ENCODE data around the gene ZNF175.

Gene ZNF175

DNA sequence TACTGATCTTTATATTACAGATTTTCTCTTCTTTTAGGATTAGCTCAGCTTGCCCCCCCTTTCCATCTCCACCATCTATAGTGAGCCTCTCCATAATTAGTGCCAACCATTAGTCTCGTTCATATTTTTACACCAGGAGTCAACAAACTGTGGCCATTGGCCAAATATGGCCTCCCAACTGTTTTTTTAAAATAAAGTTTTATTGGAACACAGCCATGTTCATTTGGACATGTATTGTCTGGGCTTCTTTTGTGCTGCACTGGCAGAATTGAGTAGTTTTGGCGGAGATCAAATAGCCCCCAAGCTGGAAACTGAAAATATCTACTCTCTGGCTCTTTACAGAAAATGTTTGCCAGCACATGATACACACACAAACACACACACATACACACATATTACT, 18.4 kb downstream of the ZNF175 start:
- peaks cover 6% of the 10 kb centered on the region for H3K4me1 Mint-ChIP-seq
- no peak overlapping the region for H3K27ac Mint-ChIP-seq
- TF ChIP-seq, protein P1, sequence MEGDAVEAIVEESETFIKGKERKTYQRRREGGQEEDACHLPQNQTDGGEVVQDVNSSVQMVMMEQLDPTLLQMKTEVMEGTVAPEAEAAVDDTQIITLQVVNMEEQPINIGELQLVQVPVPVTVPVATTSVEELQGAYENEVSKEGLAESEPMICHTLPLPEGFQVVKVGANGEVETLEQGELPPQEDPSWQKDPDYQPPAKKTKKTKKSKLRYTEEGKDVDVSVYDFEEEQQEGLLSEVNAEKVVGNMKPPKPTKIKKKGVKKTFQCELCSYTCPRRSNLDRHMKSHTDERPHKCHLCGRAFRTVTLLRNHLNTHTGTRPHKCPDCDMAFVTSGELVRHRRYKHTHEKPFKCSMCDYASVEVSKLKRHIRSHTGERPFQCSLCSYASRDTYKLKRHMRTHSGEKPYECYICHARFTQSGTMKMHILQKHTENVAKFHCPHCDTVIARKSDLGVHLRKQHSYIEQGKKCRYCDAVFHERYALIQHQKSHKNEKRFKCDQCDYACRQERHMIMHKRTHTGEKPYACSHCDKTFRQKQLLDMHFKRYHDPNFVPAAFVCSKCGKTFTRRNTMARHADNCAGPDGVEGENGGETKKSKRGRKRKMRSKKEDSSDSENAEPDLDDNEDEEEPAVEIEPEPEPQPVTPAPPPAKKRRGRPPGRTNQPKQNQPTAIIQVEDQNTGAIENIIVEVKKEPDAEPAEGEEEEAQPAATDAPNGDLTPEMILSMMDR (IDR thresholded peaks at IDR 0.05; ENCODE audit: unreplicated experiment in 3 of 3), result no peak
- no peaks in the 10 kb centered on the region for H3K27me3 Mint-ChIP-seq (ENCODE audit: low read depth)
- H3K9me3 Mint-ChIP-seq, result peaks cover 41% of the 10 kb centered on the region
- H3K4me3 Mint-ChIP-seq, result no peak overlapping the region
- H3K36me3 Mint-ChIP-seq (ENCODE audit: low read depth), result peaks cover 61% of the 10 kb centered on the region

DNA sequence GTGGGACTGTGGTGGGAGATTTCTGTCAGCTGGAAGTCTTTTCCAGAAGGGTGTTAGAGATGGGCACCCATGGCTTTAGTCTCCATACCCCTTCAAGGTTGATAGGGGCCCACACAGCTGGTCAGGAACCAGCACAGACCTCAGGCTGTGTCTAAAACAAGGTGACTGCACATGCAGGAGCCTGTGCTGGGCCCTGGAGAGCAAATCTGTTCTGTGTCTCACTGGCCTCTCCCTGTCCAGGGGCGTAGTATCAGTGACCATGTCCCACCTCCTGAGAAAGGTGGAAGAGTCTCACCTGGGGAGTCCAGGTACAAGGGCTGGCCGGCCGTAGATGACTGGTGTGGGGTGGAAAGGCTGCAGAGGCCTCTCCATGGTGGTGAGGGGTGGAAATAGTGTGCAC, 19.4 kb downstream of the ZNF175 start:
- no peak overlapping the region for H3K27ac Mint-ChIP-seq
- TF ChIP-seq, protein P1 (IDR thresholded peaks at IDR 0.05; ENCODE audit: unreplicated experiment in 3 of 3), result no peak
- peaks cover 32% of the 10 kb centered on the region for H3K9me3 Mint-ChIP-seq
- peaks cover 11% of the 10 kb centered on the region for H3K4me1 Mint-ChIP-seq
- H3K4me3 Mint-ChIP-seq, result no peak overlapping the region
- peaks cover 52% of the 10 kb centered on the region for H3K36me3 Mint-ChIP-seq (ENCODE audit: low read depth)
- H3K27me3 Mint-ChIP-seq (ENCODE audit: low read depth), result no peaks in the 10 kb centered on the region

GRCh38 chr19:51592521-51592920, 21.4 kb downstream of the ZNF175 start:
- TF ChIP-seq, protein P1 (IDR thresholded peaks at IDR 0.05; ENCODE audit: unreplicated experiment in 3 of 3), result no peak
- H3K36me3 Mint-ChIP-seq (ENCODE audit: low read depth), result peaks cover 31% of the 10 kb centered on the region
- peaks cover 5% of the 10 kb centered on the region for H3K27me3 Mint-ChIP-seq (ENCODE audit: low read depth)
- H3K4me1 Mint-ChIP-seq, result peaks cover 11% of the 10 kb centered on the region
- peaks cover 12% of the 10 kb centered on the region for H3K9me3 Mint-ChIP-seq
- no peak overlapping the region for H3K27ac Mint-ChIP-seq
- peak overlapping the region; percentile 52 to 72 (median 67) for H3K4me3 Mint-ChIP-seq

DNA sequence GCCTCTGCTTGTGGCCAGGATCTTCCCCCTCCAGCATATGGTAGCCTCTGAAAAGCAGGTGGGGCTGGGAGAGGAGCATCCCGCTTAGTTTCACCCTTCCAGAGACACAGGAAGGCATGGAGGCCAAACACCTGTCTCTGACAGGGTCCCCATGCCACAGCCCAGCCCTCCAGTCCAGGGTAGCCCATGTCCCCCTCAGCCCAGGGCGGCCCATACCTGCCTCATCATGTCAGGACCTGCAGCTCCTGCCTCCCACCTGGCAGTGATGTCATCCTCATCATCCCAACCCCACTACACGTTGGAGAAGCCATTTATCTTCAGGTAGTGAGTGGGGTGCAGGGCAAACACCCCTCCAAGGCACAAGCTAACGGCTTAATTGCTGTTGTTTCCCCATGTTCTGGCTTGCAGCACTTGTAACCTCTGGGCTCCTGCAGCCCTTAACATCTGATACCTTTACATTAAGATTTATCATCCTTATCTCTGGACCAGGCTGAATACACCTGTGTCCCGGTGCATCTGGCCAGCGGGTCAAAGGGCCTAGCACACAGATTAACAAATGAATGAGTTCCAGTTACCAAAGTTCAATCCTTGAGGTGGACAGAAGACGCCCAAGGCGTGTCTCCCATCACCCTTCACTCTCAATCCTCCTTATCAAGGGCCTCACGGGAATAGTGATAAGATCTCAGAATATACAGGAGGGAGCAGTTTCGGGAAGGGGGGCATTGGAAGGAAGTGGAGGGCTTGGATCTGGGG, 22.2 kb downstream of the ZNF175 start:
- H3K4me1 Mint-ChIP-seq, result peaks cover 11% of the 10 kb centered on the region
- TF ChIP-seq, protein P1 (IDR thresholded peaks at IDR 0.05; ENCODE audit: unreplicated experiment in 3 of 3), result no peak
- peak overlapping the region; percentile 56 to 74 (median 73) for H3K27ac Mint-ChIP-seq
- peaks cover 23% of the 10 kb centered on the region for H3K36me3 Mint-ChIP-seq (ENCODE audit: low read depth)
- H3K27me3 Mint-ChIP-seq (ENCODE audit: low read depth), result peaks cover 6% of the 10 kb centered on the region
- peak overlapping the region; percentile 82 to 88 (median 88) for H3K4me3 Mint-ChIP-seq
- H3K9me3 Mint-ChIP-seq, result peaks cover 8% of the 10 kb centered on the region

GRCh38 chr19:51593969-51594773, 23.1 kb downstream of the ZNF175 start:
- peak overlapping the region; percentile 82 to 88 (median 88) for H3K4me3 Mint-ChIP-seq
- TF ChIP-seq, protein P1 (IDR thresholded peaks at IDR 0.05; ENCODE audit: unreplicated experiment in 3 of 3), result no peak
- H3K4me1 Mint-ChIP-seq, result peaks cover 11% of the 10 kb centered on the region
- peak overlapping the region; percentile 56 to 74 (median 73) for H3K27ac Mint-ChIP-seq
- H3K9me3 Mint-ChIP-seq, result peaks cover 5% of the 10 kb centered on the region
- H3K36me3 Mint-ChIP-seq (ENCODE audit: low read depth), result peaks cover 16% of the 10 kb centered on the region
- peaks cover 6% of the 10 kb centered on the region for H3K27me3 Mint-ChIP-seq (ENCODE audit: low read depth)

All from nephron (organoid).